Liver (tissue), 9 donors: ENCODE data around the gene YBEY. TPM values are rescaled to one million over a fixed set of nuclear protein-coding genes. Genes with fewer than 3 reads are reported as not detected.

Experiments
- DNase-seq: peaks from one replicate; pipeline ENCODE4 v3.0.0-alpha.2; 2017; ENCODE audit warnings: low spot score
- H3K27ac ChIP-seq, 2 donors: one replicate each; pipeline ENCODE4 v1.7.0; 2013; ENCODE audit warnings: inconsistent platforms in 2 of 2, low read length in 2 of 2, control low read depth in 1 of 2, low read depth in 1 of 2, mild to moderate bottlenecking in 1 of 2
- H3K27me3 ChIP-seq, 4 donors: one replicate each; pipeline versions ENCODE4 v1.6.1 to v1.7.0; 2013; ENCODE audit warnings: low read length in 3 of 4, inconsistent platforms in 1 of 4, mild to moderate bottlenecking in 1 of 4, moderate library complexity in 1 of 4; ENCODE audit not compliant: control insufficient read depth in 4 of 4, insufficient read depth in 4 of 4
- H3K36me3 ChIP-seq, 4 donors: one replicate each; pipeline versions ENCODE4 v1.6.1 to v1.7.0; 2013; ENCODE audit warnings: low read length in 3 of 4, mild to moderate bottlenecking in 3 of 4, low read depth in 1 of 4, moderate library complexity in 1 of 4; ENCODE audit not compliant: control insufficient read depth in 4 of 4, insufficient read depth in 3 of 4
- H3K4me1 ChIP-seq, 4 donors: one replicate each; pipeline versions ENCODE4 v1.6.1 to v1.7.0; 2013; ENCODE audit warnings: low read length in 3 of 4, mild to moderate bottlenecking in 3 of 4, moderate library complexity in 1 of 4; ENCODE audit not compliant: control insufficient read depth in 4 of 4, insufficient read depth in 4 of 4
- H3K4me3 ChIP-seq, 3 donors: one replicate each; pipeline versions ENCODE4 v1.6.1 to v1.7.0; 2013; ENCODE audit warnings: low read length in 3 of 3, control low read depth in 1 of 3, low read depth in 1 of 3, mild to moderate bottlenecking in 1 of 3
- H3K9ac ChIP-seq, 2 donors: one replicate each; pipeline ENCODE4 v1.7.0; 2013; ENCODE audit warnings: low read length in 2 of 2, mild to moderate bottlenecking in 2 of 2, moderate library complexity in 2 of 2, control low read depth in 1 of 2, low read depth in 1 of 2
- H3K9me3 ChIP-seq, 4 donors: one replicate each; pipeline versions ENCODE4 v1.6.1 to v1.7.0; 2013; ENCODE audit warnings: low read length in 3 of 4; ENCODE audit not compliant: control insufficient read depth in 4 of 4
- ATF3 ChIP-seq: IDR thresholded peaks from 2 replicates; pipeline ENCODE4 v1.6.1; 2016; ENCODE audit warnings: antibody characterized with exemption
- CTCF ChIP-seq: fragments of 150-350 bp; IDR thresholded peaks from 2 replicates; pipeline ENCODE4 v1.5.1; 2017; ENCODE audit warnings: improper control_type of control experiment, low read depth, low read length; ENCODE audit not compliant: missing input control
- EGR1 ChIP-seq, 2 donors: IDR thresholded peaks; 2 replicates each; pipeline ENCODE4 v1.6.1; 2016 to 2018; ENCODE audit warnings: antibody characterized with exemption in 2 of 2, low read depth in 2 of 2
- FOXA1 ChIP-seq: IDR thresholded peaks from 2 replicates; pipeline ENCODE4 v1.6.1; 2016; ENCODE audit warnings: antibody characterized with exemption
- FOXA2 ChIP-seq: IDR thresholded peaks from 2 replicates; pipeline ENCODE4 v1.6.1; 2016; ENCODE audit warnings: antibody characterized with exemption
- GABPA ChIP-seq, 2 donors: IDR thresholded peaks in 1 of 2; conservative IDR thresholded peaks in 1 of 2; 2 replicates each; pipeline ENCODE4 v1.6.1; 2016; ENCODE audit warnings: antibody characterized with exemption in 2 of 2, mild to moderate bottlenecking in 1 of 2, moderate library complexity in 1 of 2
- HNF4G ChIP-seq: IDR thresholded peaks from 2 replicates; pipeline ENCODE4 v1.6.1; 2016; ENCODE audit warnings: antibody characterized with exemption
- JUND ChIP-seq, 2 donors: IDR thresholded peaks; 2 replicates each; pipeline ENCODE4 v1.6.1; 2016; ENCODE audit warnings: antibody characterized with exemption in 2 of 2
- MAX ChIP-seq: IDR thresholded peaks from 2 replicates; pipeline ENCODE4 v1.6.1; 2016; ENCODE audit warnings: antibody characterized with exemption
- NR2F2 ChIP-seq: IDR thresholded peaks from 2 replicates; pipeline ENCODE4 v1.6.1; 2016; ENCODE audit warnings: antibody characterized with exemption
- RAD21 ChIP-seq, 2 donors: IDR thresholded peaks; 2 replicates each; pipeline ENCODE4 v1.6.1; 2016; ENCODE audit warnings: antibody characterized with exemption in 2 of 2, mild to moderate bottlenecking in 2 of 2
- RXRA ChIP-seq, 2 donors: IDR thresholded peaks; 2 replicates each; pipeline ENCODE4 v1.6.1; 2017 to 2018; ENCODE audit warnings: antibody characterized with exemption in 2 of 2, mild to moderate bottlenecking in 1 of 2
- SP1 ChIP-seq: IDR thresholded peaks from 2 replicates; pipeline ENCODE4 v1.6.1; 2018; ENCODE audit warnings: antibody characterized with exemption, mild to moderate bottlenecking
- TAF1 ChIP-seq: conservative IDR thresholded peaks from 2 replicates; pipeline ENCODE4 v1.6.1; 2016; ENCODE audit warnings: antibody characterized with exemption, mild to moderate bottlenecking
- YY1 ChIP-seq: IDR thresholded peaks from 2 replicates; pipeline ENCODE4 v1.6.1; 2016; ENCODE audit warnings: antibody characterized with exemption, mild to moderate bottlenecking
- WGBS: extraction: QIAGEN DNeasy Blood & Tissue Kit; methylation state at CpG from one replicate; pipeline ENCODE4 v1.1.7; 2013; 5-methylcytosine and 5-hydroxymethylcytosine counted together
- polyA plus RNA-seq, 2 donors: library from polyadenylated mRNA; stranded (reverse) in 1 of 2; unstranded in 1 of 2; fragments of 200-250 nt in 1 of 2; fragments of >200 nt in 1 of 2; fragmentation: Nextera tagmentation in 1 of 2; extraction: Ambion mirVana in 1 of 2; gene quantifications; one replicate each; pipeline versions ENCODE4 v1.2.1 to v1.2.3, GENCODE V29; 2013 to 2015
- total RNA-seq, 2 donors: library from RNA; depleted of rRNA; stranded (reverse); fragments of >200 nt; gene quantifications; one replicate each; pipeline ENCODE4 v1.2.3, GENCODE V29; 2014
- donor health status: healthy.
- donor health status: healthy.
- donor health status: healthy.
- donor health status: healthy.
- donor health status: healthy.

Gene YBEY
- total and polyA plus RNA-seq, 4 donors = 6.3 to 11.8 (median 10.0) TPM

GRCh38 chr21:46297338-46298271 is 11.5 kb downstream of the YBEY start:
- H3K27ac ChIP-seq = no peak overlapping the region
- peak overlapping the region; percentile 40 to 45 (median 41) for H3K4me3 ChIP-seq
- DNase-seq = no peak
- TF ChIP-seq SP1 = no peak
- TF ChIP-seq HNF4G = no peak
- no peak for TF ChIP-seq EGR1 (IDR thresholded peaks at IDR 0.05; ENCODE audit: low read depth in 2 of 2)
- TF ChIP-seq YY1 = no peak
- TF ChIP-seq TAF1 = no peak
- no peak for TF ChIP-seq NR2F2
- TF ChIP-seq ATF3 = no peak
- no peak for TF ChIP-seq MAX
- TF ChIP-seq RXRA (IDR thresholded peaks at IDR 0.05) = no peak
- TF ChIP-seq CTCF = no peak
- TF ChIP-seq FOXA1 = no peak
- H3K4me1 ChIP-seq = peaks cover 0 to 10% (median 5%) of the 10 kb centered on the region in 4 donors
- H3K9ac ChIP-seq = no peak overlapping the region
- H3K9me3 ChIP-seq = no peaks in the 10 kb centered on the region
- H3K27me3 ChIP-seq = no peaks in the 10 kb centered on the region
- peaks cover 0 to 2% (median 0%) of the 10 kb centered on the region in 4 donors for H3K36me3 ChIP-seq
- WGBS = 8% methylated on average over 84 of the region's 84 CpGs

- peaks cover 0 to 2% (median 0%) of the 10 kb centered on the region in 4 donors for H3K36me3 ChIP-seq
- H3K4me1 ChIP-seq = peaks cover 0 to 10% (median 5%) of the 10 kb centered on the region in 4 donors
- 85% methylated on average over 9 of the region's 9 CpGs for whole genome bisulfite sequencing
- no peak overlapping the region for H3K9ac ChIP-seq
- no peak overlapping the region for H3K4me3 ChIP-seq
- H3K9me3 ChIP-seq = no peaks in the 10 kb centered on the region
- TF ChIP-seq EGR1 (IDR thresholded peaks at IDR 0.05; ENCODE audit: low read depth in 2 of 2) (no peak), HNF4G (no peak), JUND (IDR thresholded peaks at IDR 0.05) (no peak), GABPA (IDR thresholded peaks at IDR 0.05 in 1 of 2, conservative IDR thresholded peaks at IDR 0.05 in 1 of 2) (no peak), YY1 (no peak), FOXA2 (no peak), FOXA1 (no peak), RAD21 (IDR thresholded peaks at IDR 0.05) (no peak), MAX (no peak), ATF3 (no peak)
- no peaks in the 10 kb centered on the region for H3K27me3 ChIP-seq
- no peak for DNase-seq
- no peak overlapping the region for H3K27ac ChIP-seq
Observed at GRCh38 chr21:46299167-46299566, 13.0 kb downstream of the YBEY start.
